NCI-H446 treated with DMSO at 0.1 percent for 48 hours (cell line): Measurements from ENCODE around the gene TMEM53.

Experiments used
- DNase-seq: peaks from one replicate; lab custom pipeline; 2025; lab: John Stamatoyannopoulos, UW

The TMEM53 gene

GRCh38 chr1:44628962-44629756 lies 45.1 kb downstream of the TMEM53 start:
- DNase-seq, result no peak

GRCh38 chr1:44625348-44625747 lies 48.9 kb downstream of the TMEM53 start:
- no peak for DNase-seq

DNA sequence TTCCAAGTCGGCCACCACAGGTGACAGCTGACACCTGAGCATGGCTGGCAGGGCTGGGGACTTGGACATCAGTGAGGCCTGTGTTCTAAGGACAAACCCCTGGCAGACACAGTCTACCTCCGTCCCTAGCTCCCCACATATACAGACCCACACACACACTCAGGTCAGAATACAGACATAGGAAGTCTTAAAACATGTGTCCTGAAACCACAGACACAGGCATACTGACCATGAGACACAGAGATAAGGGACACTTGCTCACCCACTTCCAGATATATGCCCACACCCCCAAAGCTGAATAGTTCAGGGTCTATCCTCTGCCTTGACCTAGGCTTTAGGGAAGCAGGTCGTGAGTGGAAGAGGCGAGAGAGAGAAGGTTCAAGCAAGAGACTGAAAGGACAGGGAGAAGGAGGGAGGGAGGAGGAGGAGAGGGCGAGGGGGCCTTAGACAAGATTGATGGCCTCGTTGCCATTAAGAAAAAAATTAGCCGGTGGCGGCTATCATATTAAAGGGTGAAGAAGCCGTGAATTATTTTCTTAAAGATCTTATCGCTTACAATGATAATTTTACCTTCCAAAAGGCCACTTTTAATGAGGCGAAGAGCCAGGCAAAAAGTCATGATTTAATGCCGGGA lies 49.9 kb downstream of the TMEM53 start:
- no peak for DNase-seq

DNA sequence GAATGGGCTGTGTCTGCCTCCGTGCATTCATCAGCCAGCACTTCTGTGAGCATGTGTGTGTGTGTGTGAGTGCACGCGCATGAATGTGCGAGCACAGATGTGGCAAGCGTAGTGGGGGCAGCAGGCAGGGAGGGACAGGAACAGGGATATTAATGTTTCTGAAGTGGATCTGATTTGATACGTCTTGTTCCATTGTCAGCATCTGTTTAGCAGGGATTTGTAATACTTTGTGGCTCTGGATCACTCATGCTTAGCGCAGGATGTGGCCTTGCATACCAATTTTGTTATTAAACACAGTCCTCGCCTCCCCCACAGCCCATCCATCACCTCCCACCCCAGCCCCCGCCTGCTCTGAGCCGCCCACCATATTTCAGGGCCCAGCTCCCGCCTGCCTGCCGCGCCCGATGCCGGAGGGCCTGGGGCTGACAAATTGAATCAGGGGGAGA lies 52.4 kb downstream of the TMEM53 start:
- DNase-seq, result no peak

- no peak for DNase-seq
Measured at GRCh38 chr1:44620072-44620471, 54.2 kb downstream of the TMEM53 start.

- DNase-seq, result no peak
Measured at GRCh38 chr1:44619261-44619900, 54.9 kb downstream of the TMEM53 start.

DNA sequence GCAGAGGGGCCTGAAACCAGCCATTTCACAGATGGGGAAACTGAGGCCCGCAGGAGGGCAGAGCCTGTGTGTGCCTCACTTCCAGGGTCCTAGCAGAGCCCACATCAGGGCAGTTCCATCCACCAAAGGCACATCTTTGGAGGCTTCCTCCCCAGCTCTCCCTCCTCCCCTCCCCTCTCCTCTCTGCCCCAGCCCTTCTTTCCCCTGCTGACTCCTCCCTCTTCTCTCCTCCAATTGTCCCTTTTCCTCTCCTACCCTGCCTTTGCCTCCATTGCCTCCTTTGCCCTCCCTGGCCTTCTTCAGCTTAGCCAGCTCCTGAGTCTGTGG lies 56.6 kb downstream of the TMEM53 start:
- no peak for DNase-seq

GRCh38 chr1:44616991-44617702 lies 57.1 kb downstream of the TMEM53 start:
- no peak for DNase-seq

- no peak for DNase-seq
Measured at GRCh38 chr1:44616284-44616990, 57.8 kb downstream of the TMEM53 start.

- DNase-seq, result no peak
Measured at GRCh38 chr1:44613941-44614340, 60.3 kb downstream of the TMEM53 start.

GRCh38 chr1:44611866-44612265 lies 62.4 kb downstream of the TMEM53 start:
- DNase-seq, result no peak

DNA sequence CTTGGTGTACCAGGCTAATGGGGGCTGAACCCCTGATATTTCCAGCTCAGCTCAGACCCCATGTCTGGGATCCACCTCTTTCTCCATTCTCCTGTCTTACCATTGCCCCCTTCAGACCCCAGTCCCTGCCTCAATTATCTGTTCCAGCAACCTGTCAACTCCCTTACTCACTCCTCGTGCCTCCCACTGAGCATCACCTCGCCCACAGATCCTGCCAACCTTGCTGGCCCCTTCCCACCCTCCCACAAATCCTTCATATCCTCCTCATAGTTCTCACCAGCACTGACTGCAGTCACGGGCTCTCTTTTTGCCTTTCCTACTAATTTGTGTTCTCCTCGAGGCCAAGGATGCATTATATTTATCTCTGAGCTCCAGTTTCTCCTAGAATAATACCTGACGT lies 62.9 kb downstream of the TMEM53 start:
- no peak for DNase-seq

DNA sequence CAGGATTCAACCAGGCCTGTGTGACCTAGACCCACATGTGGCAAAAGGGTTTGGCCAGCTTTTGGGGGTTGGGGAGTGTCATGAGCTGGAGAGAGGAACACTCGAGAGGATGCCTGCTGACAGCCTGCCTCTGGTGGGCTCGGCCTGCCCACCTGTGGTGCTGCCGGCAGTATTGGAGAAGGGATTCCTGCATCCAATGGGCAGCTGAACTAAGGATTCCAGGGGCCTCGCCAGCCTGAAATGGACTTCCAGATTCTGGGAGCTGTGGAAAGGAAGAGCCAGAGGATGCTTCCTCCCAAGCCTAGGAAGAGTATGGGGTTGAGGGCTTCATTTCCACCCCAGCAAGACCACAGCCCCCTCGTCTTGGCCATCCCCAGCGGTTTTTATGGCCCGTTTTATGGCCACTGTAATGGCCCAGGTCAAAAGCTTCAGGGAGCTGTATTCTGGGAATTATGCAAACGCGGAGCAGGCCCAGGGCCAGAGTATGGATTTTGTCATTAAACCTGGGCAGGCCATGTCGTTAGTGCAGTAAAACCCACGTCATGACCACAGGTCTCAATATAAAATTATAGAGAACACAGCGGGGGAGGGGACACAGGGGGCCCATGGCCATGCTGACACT lies 63.6 kb downstream of the TMEM53 start:
- DNase-seq, result no peak

- DNase-seq, result no peak
Measured at GRCh38 chr1:44609768-44610526, 64.3 kb downstream of the TMEM53 start.

GRCh38 chr1:44609412-44609767 lies 64.9 kb downstream of the TMEM53 start:
- DNase-seq, result no peak

DNA sequence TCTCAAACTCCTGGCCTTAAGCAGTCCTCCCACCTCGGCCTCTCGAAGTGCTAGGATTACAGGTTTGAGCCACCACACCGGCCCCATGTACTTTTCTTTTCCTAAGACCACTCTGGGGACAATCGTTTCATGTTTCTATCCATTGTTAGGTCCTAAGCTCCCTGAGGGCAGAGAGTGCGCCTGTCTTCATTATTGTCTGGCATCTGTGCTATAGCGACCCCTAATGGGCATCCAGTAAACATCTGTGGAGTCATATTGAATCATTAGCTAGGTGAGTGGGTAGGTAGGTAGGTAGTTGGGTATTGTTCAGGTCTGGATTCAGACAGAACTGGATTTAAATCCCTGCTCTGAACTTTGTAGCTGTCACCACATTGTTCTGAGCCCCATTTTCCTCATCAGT lies 66.1 kb downstream of the TMEM53 start:
- DNase-seq, result no peak

DNA sequence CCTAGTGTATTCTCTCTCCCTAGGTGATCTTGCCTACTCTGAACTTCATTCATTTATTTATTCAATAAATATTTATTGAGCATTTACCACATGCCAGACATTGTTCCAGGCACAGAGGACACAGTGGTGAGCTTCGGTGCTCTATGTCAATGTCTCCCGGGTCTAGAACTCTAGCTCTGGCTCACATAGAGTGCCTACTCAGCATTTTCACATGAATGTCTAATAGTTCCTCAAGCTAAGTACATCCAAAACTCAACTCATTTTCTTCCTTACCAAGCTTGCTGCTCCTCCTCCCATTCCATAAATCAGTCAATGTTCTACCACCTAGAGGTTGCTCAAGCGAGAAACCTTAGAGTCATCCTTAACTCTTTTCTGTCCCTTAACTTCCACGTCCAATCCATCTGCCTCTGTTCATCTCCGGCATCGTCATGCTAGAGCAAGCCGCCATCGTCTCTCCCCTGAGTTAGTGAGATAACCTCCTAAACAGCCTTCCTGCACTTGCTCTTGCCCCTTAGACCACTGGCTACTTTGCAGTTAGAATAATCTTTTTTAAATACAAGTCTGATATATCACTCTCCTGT lies 67.5 kb downstream of the TMEM53 start:
- DNase-seq, result no peak

DNA sequence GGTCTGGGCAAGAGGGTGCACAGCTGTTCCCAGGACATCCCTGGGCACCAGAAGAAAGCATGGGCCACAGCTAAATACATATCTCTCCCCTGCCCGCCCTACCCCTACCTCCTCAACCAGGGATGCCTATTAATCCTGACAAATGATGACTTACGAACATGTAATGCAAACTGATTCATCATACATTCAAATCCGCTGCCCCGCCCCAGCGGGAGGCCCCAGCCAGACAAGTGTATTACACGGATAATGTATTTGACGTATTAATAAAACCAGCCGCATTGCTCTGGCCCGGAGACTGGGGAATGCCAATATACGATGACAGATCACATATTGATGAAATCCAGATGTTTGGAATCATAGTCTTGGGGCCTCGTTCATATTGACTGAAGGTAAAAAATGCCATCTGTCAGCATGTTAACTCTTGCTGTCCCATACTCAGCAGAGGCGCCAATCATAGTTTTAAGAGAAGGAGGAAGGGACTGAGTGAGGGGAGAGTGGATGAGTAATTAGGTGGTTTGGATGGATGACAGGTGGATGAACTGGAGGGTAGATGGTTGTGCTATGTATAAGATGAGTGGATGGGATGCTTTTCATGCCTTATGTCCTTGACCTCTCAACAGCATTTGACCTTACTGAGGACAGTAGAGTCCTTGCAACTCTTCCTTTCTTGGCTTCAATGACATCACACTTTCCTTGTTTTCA lies 68.2 kb downstream of the TMEM53 start:
- DNase-seq, result no peak

DNA sequence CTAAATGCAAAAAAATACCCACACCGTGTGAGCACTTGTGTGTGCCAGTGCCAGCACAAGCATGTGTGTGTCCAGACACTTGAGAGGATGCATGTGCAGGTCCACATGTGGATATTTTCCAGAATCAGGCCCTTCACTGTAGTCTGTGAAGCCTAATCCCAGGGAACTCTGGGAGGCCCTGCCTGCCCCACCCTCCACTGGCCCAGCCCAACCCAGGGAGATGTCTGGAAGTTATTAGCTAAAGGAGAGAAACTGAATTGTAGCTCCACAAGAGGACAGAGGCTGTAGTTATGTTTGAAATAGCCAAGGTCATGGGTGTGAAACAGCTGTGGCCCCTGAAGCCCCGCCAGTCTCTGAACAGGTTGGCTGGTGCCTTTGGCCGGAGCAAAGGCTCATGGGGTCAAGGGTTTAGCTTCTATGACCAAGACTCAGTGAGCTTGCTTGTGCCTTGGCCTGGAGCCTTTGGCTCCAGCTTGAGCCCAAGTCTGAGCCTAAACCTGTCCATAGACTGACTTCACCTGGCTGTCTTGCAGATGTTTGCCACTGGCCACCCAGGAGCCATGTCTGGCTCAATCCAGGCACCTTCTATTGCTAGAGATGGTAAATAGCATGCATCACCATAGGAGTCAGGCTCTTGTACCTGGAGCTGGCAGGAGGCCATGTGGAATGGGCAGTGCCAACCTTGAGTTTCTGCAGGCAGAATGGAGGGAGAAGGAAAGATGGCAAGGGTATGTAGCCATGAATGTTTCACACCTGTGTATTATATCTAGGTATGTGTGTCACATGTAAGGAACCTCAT lies 69.9 kb downstream of the TMEM53 start:
- DNase-seq, result no peak
